T-helper 22 cell (primary cell): Measurements from ENCODE around the gene PODXL2.

Experiments
- DNase-seq: peaks from one replicate; pipeline ENCODE4 v3.0.0-alpha.2; 2020; ENCODE audit warnings: low read depth

The PODXL2 gene, protein sequence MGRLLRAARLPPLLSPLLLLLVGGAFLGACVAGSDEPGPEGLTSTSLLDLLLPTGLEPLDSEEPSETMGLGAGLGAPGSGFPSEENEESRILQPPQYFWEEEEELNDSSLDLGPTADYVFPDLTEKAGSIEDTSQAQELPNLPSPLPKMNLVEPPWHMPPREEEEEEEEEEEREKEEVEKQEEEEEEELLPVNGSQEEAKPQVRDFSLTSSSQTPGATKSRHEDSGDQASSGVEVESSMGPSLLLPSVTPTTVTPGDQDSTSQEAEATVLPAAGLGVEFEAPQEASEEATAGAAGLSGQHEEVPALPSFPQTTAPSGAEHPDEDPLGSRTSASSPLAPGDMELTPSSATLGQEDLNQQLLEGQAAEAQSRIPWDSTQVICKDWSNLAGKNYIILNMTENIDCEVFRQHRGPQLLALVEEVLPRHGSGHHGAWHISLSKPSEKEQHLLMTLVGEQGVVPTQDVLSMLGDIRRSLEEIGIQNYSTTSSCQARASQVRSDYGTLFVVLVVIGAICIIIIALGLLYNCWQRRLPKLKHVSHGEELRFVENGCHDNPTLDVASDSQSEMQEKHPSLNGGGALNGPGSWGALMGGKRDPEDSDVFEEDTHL

DNA sequence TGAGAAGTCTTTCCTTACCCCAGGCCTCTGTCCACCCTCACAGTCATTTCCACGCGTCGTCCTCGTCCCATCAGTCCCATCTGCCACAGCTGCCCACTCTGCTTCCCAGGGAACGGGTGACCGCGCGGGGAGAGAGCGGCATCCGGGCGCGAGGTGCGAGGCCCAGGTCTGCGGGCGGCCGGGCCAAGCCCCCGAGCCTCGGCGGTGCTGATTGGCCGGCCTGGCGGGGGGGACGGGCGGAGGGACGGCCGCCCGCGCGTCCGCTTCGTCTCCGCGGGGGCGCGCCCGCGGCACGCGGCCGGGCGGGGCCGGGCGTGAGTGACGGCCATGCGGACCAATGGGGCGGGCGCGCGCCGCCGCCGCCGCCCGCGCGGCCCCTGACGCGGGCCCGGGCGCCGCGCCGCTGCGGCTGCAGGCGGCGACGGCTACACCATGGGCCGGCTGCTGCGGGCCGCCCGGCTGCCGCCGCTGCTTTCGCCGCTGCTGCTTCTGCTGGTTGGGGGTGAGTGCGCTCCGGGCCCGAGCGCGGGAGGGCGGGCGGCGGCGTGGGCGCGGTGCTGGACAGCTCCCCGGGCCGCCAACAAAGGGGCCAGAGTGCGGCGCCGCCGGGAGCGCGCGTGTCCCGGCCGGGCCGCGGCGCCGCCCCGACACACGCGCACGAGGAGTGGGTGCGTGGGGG lies at the start of gene PODXL2:
TSS of gene PODXL2 (plus strand) at position 398 of the 679 bp plus-strand sequence. CDS start at position 433, 35 bp downstream.
- DNase-seq = no peak

DNA sequence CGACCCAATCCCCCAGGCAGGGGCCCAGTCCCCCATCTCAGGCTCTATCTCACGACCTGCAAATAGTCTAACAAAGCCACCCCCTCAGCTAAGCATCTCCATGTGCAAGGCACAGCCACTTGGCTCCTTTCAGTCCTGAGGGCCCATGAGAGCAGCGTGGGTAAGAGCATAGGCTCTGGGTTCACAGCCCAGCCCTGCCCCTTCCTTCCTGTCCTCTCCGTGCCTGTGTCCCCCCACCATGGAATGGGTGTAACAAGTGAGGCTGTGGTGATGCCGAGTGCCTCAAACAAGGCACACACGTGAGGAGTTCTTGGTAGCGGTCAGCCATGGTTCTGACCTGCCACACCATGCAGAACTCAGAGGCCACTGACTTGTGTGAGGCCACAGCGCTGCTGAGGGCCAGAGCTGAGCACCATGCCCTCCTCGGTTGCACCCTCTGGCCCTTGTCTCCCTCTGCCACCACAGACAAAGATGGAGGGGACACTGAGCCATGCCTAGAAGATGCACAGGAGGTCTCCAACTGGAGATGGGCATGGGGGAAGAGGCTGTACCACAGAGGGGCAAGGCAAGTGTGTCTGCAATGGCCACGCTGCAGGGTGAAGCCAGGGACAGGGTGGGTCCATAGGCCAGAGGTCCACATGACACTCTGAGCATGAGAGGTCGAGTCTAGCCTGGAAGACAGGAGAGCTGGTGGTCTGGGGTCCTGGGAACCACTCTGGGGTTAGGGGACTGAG lies 48.5 kb upstream of the PODXL2 start:
- no peak for DNase-seq

DNA sequence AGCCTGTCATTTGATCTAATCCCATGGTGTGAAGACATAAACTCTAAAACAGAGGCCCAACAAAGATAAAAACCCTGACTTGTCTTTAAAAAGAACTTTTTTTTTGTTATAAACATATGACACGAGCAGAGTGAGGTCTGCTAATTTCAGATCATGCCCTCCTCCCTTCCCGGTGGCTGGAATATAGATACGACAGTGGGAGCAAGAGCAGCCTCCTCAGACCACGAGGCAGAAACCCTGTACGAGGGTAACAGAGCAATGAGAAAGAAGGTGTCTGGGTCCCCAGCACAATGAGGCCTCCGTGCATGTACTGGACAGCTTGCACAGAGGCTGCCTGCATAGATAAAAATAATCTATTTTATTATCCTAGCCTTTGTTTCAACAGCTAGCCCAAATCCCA lies 44.3 kb upstream of the PODXL2 start:
- DNase-seq = no peak

DNA sequence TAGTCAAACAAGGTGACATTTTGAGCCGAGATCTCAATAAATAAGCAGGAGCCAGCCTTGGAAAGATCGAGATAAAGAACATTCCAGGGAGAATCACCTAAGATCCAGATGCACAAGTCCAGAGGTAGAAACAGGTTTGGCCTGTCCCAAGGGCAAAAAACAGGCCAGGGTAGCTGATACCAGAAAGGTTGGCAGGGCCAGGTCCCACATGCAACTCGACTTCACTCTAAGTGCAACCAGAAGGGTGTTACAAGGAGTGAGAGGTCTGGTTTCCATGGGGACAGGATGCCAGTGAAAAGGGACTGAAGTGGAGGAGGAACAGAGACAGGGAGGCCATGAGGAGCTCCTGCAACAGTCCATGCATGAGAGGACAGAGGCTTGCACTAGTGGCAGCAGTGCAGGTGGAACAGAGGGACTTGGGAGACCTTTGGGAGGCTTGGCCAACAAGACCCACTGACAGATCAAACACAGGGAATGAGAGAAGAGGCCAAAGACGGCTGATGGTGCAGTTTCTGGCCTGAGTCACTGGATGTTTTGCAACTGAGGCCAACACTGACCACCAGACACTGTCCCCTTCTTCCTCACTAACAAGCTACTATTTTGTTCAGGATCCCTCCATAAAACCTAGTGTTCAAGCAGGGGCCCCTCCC lies 43.7 kb upstream of the PODXL2 start:
- DNase-seq = no peak

DNA sequence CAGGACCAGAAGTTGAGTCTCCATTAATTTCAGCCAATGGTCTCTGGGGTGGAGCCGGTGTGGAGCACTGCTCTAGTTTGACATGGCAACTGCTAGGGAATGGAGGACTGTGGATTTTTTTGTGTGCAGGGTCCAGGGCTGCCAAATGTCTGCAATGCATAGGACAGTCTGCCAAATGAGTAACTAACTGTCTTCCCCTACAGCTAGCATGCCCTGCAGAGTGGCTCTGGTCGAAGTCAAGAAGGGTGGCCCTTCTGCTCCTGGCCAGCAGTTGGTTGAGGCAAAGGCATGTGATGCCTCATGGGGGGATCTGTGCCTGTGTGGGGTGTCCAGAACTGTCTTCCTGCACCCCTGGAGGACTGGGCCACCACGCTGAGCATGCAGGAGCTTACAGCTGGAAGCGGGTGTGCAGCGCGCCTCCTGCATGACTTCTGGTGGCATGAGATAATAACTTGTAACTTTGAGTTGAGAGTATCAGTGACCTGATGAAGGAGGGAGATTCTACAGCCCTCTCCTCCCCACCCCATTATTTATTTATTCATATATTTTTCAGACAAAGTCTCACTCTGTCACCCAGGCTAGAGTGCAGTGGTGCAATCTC lies 43.1 kb upstream of the PODXL2 start:
- no peak for DNase-seq

DNA sequence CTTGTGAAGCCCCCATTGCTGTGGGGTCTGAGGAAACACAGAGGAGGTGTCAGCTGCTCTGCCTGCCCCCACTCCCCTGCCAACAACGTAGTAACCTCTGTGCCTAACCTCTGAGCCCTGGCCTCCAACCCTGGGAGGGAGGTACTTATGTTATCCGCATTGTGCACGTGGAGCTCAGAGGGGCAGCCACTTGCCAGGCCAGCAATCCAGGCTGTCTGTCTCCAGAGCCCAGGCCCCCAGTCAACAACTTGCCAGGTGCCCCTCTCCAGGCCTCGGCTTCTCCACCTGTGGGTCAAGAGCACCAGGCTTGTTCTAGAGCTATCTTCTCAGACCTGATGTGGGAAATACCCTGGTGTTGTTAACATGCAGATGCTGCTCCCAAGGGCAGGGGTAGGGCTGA lies 41.1 kb upstream of the PODXL2 start:
- no peak for DNase-seq

DNA sequence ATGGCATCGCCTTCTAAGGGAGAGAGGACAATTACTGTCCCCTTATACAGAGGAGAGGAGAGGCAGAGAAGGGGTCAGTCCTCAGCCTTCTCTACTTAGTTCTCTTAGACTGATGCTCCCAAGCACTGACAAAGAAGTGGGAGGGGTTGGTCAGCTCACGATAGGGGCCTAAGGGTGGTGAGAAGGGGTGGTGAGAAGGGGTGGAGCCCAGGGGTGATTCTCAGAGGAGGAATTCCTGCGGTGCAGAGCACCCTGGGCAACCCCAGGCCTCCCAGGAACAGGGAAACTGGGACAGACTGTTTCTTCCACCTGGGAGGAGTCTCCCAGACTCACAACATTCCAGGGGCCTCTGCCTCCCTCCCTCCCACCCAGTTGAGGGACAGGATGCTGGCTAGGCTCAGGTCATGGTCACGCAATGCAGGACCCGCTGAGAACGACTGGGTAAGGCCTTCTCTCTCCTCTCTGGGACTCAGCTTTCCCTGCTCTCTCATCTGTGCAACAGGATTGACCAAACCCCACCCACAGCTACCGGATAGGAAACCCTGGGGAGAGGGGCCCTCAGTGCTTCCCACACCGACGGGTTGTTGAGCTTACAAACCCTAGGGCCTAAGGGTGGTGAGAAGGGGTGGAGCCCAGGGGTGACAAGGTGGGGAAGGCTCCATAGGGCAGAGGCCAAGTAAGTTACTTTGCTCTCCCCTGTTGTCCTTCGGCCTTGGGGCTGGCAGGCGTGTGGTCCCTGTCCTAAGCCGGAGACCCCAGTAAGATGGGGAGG lies 40.0 kb upstream of the PODXL2 start:
- DNase-seq = no peak

DNA sequence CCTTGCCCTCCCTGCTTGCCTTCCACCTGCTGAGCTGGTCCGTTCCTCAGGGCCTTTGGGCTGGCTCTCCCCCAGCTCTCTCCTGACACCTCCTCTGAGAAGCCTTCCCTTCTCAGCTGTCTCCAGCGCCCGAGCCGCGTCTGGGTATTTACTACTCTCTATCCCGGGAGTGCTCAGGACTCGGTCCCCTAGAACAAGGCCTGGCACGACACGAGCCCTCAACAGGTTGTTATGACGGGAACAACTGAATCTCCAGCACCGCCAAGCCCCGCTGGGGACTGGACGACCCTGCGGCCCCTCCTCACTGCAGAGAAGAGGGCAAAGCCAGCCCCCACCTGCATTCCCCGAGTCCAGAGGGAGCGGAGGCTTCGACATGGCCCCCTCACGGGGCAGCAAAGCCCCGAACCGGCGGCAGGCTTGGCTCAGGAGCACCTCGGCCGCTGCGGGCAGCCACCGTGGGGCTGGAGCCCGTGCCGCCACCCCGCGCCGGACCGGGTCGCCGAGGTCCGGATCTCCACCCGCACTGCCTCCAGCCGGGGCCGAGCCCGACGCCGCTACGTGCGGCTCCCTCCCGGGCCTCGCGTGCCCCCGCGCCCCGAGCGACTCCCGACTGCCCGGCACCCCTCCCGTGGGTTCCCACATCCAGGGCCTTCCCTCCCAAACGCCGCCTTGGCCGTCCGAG lies 39.2 kb upstream of the PODXL2 start:
- no peak for DNase-seq

DNA sequence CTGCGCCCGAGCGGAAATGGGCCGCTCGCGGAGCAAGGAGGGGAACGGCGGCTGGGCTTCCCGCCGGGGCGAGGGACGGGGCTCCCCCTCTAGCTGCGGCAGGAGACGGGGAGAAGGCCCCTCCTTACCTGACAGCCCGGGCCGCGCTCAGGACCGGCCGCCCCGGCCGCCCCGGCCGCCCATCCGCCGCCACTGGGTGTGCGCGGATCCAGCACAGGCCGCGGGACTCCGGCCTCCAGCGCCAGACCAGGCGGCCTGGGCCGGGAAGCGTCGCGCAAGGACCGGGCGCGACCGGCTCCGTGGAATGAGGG lies 38.7 kb upstream of the PODXL2 start:
- peak; percentile 14 for DNase-seq

DNA sequence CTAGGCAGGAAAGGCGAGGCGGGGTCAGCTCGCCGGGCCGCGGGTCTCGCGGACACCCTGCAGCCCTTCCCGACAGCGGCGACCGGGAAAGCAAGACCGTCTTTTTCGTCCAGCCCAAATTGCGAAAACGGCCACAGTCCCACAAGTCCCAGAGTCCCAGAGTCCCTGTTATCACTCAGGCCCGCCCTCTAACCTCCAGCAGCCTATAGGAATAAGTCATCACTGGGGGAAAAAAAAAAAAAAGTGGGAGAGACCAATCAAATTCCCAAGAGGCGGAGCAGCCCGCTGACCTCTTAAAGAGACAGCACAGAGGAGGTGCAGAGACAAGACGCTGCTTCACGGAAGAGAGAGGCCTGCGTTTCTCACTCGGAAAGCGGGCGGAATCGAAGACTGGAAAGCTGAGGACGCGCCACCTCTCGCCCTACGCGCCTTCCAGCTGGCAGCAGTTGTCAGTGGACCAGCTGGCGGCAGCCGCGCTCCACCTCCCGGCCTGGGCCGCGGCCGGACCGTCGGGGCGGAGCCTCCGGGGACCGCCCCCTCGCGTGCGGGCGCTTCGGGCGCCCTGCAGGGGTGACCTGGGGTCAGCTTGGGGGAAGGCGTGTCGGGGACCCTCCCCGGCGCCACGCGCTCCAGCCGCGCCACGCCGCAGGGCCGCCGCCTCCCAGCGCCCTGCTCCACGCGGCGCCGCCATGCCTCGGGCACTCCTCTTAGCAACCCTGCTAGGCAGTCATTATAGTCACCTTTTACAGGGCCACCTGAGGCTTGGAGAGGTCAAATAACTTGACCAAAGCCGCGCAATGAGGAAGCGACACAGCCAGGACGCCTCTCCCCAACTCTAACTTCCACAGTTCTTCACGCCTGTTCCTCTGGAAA lies 38.2 kb upstream of the PODXL2 start, which contains the start of gene TPRA1:
TSS of gene TPRA1 (minus strand) at position 141 of the 873 bp plus-strand sequence. CDS start 10,587 bp downstream, outside the sequence.
- DNase-seq = peak; percentile 73

DNA sequence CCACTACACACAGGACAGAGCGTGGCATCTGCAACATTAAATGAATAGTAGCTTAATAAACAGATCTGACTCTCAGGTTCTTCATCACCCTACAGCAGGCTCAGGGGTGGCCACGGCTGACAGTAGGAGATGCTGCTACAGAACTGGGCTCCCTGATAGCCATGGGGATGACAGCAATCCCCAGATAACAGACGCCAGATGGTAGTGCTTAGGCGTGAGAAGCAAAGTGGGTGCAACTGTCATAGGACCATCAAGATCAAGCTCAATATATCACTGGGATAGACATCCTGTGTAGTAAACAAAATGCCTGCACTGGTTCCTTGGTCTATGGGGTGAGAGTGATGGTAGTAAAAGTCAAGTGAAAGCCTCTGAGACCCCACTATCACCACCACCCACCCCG lies 35.8 kb upstream of the PODXL2 start:
- DNase-seq = no peak

DNA sequence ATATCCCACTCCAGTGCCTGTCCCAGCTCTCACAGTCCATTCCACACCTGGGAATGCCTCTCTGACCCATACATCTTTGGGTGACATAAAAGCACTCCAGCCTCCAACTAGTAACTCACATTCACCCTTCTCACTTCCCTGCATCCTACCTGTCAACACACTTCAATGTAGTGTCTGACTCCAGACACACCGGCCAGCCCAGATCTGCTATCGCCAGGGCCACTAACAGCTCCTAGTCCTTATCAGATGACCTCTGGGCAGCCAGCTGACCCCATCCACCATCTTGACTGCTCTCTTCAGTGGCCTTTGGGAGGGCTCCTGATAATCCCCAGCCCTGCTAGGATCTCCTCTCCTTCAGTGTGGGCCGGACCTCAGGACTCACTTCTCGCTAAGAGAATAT lies 33.7 kb upstream of the PODXL2 start:
- DNase-seq = no peak

DNA sequence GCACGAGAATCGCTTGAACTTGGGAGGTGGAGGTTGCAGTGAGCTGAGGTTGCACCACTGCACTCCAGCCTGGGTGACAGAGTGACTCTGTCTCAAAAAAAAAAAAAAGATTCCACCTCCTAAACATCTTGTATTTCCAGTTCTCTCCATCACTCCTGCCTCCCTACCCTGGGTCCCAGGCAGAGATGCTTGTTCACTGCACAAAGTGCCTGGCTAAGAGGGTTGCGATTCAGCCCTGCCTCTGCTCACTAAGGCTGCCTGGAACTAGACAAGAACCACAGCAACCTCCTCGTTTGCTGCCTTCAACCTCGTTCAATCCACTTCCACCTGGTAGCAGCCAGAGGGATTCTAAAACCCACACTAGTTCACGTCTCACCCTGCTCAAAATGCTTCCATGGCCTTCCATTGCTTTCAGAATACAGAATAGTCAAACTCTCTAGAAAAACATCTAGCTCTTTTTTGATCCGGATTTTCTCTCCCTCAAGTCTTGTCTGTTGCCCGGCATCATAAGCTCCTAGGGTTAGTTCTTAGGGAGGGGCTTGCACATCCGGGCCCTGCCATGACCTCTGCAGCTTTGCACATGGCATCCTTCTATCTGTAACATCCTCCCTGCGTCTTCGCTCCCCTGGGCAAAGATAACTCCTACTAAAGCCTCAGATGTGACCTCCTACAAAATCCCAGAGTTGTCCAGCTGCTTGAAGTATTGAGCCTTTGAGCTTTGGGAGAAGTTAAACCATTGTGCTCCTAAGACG lies 31.8 kb upstream of the PODXL2 start:
- no peak for DNase-seq

DNA sequence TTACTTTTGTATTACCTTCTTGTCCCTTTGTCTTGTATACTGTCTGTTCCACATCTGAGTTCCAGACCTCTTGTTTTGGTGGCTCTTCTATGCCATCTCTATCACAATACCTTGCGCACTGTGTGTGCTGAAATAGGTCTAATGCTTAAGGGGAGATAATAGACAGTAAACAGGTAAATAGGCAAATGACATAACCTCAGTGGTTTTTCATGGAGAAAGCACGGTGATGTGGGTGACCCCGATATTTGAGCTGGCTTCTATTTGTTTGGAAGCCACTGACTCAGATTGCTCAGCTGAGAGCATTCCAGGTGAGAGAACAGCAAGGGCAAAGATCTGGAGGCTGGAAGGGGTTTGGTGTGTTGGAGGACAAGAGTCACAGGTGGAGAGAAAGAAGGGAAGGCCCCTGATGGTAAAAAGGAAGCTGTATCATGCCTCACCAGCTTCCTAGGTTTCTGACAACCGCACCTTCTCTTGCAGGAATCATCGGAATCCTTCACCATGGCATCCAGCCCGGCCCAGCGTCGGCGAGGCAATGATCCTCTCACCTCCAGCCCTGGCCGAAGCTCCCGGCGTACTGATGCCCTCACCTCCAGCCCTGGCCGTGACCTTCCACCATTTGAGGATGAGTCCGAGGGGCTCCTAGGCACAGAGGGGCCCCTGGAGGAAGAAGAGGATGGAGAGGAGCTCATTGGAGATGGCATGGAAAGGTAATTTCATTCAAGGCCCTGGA lies 30.0 kb upstream of the PODXL2 start:
- DNase-seq = no peak

DNA sequence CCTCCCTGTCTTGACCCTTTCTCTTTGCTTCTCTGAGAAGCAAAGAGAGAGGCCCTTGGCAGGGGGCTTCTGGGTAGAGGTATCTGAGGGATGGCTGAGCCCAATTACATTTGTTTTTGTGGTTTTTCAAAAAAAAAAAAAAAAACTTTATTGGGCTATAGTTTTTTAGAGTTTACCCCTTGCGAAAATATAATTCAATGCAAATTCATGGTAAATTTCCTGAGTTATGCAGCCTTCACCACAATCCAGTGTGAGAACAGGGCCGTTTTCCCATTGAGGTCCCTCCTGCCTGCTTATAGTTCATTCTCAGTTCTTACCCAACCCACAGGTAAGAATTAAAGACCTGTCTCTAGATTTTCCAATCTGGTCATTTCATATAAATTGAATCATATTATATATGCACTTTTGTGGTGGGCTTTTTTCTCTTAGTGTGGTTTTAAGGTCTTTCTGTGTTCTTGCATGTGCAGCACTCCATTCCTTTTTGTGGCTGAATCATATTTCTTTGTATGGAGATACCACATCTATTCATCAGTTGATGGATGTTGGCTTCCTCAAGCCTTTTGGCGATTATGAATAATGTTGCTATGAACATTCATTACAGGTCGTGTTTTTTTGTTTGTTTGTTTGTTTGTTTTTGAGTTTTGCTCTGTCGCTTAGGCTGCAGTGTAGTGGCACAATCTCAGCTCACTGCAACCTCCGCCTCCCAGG lies 28.1 kb upstream of the PODXL2 start:
- DNase-seq = no peak

DNA sequence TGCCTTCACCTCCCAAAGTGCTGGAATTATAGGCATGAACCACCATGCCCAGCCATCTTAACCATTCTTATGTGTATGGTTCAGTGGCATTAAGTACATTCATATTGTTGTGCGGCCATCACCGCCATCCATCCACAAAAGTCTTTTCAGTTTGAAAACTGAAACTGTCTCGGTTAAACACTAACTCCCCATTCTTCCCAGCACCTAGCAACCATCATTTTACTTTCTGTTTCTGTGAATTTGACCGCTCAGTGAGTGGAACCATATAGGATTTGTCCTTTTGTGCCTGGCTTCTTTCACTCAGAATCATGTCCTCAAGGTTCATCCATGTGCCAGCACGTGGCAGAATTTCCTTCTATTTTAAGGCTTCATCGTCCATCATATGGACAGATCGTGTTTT lies 24.9 kb upstream of the PODXL2 start:
- no peak for DNase-seq

DNA sequence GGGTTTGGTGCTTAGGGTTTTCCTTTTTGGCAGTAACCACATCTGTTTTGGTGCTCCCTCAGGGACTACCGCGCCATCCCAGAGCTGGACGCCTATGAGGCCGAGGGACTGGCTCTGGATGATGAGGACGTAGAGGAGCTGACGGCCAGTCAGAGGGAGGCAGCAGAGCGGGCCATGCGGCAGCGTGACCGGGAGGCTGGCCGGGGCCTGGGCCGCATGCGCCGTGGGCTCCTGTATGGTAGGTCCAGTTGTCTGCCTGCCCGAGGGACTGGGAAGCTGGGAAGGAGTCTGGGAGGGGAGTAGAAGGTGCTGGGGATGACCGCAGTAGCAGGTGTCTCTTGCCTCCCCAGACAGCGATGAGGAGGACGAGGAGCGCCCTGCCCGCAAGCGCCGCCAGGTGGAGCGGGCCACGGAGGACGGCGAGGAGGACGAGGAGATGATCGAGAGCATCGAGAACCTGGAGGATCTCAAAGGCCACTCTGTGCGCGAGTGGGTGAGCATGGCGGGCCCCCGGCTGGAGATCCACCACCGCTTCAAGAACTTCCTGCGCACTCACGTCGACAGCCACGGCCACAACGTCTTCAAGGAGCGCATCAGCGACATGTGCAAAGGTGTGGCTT lies 24.3 kb upstream of the PODXL2 start:
- no peak for DNase-seq
